Activated naive CD4-positive, alpha-beta T cell treated with anti-CD3 and anti-CD28 coated beads, Interleukin-2, amount 50 U/mL, for 24 hours (primary cell): ENCODE results near the gene NFATC2.

Source experiments
- H3K27ac Mint-ChIP-seq: one replicate; pipeline ENCODE4 v1.8.0; 2021; ENCODE audit warnings: mild to moderate bottlenecking, mixed read lengths
- H3K27me3 Mint-ChIP-seq: one replicate; pipeline ENCODE4 v1.8.0; 2021; ENCODE audit warnings: mixed read lengths
- H3K36me3 Mint-ChIP-seq: one replicate; pipeline ENCODE4 v1.8.0; 2021; ENCODE audit warnings: mixed read lengths
- H3K4me1 Mint-ChIP-seq: one replicate; pipeline ENCODE4 v1.8.0; 2021; ENCODE audit warnings: mixed read lengths
- H3K4me3 Mint-ChIP-seq: one replicate; pipeline ENCODE4 v1.8.0; 2021; ENCODE audit warnings: mild to moderate bottlenecking, mixed read lengths
- H3K9me3 Mint-ChIP-seq: one replicate; pipeline ENCODE4 v1.8.0; 2021; ENCODE audit warnings: mixed read lengths

The NFATC2 gene

DNA sequence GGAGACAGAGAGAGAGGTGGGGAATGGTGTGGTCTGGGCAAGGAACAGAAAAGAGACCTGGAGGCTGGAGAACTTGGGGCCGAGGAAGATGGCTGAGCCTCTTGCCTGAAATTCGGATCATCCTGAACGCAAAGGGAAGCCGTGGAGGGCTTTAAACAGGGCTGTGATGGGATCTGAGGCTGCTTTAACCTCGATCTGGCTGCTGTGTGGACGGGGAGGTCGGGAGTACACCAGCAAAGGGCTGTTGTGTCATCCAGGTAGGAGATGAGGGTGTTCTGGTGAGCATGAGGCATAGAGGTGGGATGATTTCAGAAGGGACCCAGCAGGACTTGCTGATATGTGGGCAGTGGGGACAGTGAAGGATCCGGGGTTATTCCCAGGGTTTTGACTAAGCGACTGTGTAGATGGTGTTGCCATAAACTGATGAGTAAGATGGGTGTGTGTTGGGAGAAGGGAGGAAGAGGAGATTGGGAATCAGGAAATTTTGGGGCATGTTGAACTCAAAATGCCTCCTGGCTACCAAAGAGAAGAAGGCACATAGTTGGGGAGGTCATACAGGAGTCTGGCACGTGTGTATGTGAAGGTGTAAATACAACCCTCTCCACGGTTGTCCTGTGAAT lies 158.5 kb downstream of the NFATC2 start:
- H3K27ac Mint-ChIP-seq: peak overlapping the region; percentile 66
- H3K4me1 Mint-ChIP-seq: peaks cover 27% of the 10 kb centered on the region
- no peaks in the 10 kb centered on the region for H3K27me3 Mint-ChIP-seq
- no peak overlapping the region for H3K4me3 Mint-ChIP-seq
- H3K9me3 Mint-ChIP-seq: no peaks in the 10 kb centered on the region
- H3K36me3 Mint-ChIP-seq: peaks cover 7% of the 10 kb centered on the region

DNA sequence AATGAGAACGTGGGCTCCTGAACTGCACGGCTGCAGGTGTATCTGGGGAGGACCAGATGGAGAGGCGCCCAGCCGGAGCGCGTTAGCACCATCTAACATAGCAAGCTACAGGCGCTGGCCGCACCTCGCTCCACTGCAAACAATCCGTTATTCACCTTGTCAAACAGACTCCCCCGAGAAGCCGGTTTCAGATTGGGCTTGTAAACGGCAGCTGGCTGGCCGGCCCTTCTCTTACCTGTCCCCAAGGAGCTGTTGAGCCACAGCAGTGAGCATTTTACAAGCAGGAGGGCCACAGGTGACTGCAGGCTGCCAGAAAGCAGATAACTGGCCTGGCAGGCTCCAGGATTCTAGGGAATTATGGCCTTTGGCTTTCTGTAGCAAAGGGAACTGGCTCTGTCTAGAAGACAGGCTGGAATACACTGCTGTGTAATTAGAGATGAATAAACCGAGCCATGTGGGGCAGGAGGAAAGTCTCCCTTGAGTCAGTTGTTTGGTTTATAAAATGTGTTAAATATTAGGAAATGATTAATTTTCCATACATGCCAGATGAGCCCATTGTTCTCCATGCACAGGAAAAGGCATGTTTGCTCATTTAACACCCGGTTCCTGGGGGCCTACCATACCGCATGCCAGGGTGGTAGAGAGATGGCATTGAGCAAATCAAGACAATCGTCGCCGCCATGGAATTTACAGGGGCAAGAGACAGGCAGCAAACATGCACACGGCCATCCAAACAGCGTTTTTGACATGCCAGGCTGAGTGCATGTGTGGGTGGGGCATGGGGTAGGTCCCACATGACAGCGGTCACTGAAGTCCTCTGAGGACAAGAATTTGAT lies 159.3 kb downstream of the NFATC2 start:
- Mint-ChIP-seq H3K27ac (peak overlapping the region; percentile 66), H3K27me3 (no peaks in the 10 kb centered on the region), H3K9me3 (no peaks in the 10 kb centered on the region), H3K4me1 (peaks cover 19% of the 10 kb centered on the region), H3K36me3 (peaks cover 6% of the 10 kb centered on the region), H3K4me3 (no peak overlapping the region)

DNA sequence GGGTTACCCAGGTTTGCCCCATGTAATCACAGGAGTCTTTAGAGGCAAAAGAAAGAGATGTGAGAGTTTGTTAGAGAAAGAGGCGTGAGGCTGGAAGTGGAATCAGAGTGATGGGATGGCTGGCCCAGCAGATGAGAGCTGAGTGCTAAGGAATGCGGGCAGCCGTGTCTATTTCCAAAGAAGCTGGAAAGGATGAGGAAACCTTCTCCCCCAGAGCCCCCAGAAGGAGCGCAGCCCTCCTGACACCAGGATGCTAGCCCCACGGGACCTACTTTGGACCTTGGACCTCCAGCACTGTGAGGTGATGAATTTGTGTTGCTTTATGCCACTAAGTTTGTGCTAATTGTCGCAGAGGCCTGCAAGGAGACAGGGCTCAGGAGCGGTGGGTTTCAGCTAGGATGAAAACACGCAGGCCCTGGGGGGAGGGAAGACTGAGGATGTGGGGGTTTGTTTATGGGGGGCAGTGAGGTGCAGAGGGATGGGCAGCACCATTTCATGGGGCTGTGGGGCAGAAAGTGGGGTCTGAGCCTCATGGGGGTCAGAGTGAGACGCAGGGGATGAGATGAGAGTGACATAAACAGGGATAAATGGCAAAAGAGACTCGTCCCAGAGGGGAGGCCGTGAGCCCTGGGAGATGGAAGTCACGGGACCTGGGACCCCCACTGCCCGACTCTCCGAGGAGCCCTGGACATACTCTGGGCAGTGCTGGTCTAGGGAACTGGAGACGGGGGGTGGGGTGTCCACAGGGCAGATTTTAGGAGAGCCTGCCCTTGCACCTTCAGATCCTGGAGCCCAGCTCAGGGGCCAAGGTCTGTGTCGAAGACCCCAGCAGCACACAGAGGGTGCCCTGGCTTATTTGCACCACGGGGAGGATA lies 160.2 kb downstream of the NFATC2 start:
- Mint-ChIP-seq H3K27me3 (no peaks in the 10 kb centered on the region), H3K4me1 (peaks cover 15% of the 10 kb centered on the region), H3K4me3 (no peak overlapping the region), H3K27ac (no peak overlapping the region), H3K36me3 (peaks cover 4% of the 10 kb centered on the region), H3K9me3 (no peaks in the 10 kb centered on the region)

DNA sequence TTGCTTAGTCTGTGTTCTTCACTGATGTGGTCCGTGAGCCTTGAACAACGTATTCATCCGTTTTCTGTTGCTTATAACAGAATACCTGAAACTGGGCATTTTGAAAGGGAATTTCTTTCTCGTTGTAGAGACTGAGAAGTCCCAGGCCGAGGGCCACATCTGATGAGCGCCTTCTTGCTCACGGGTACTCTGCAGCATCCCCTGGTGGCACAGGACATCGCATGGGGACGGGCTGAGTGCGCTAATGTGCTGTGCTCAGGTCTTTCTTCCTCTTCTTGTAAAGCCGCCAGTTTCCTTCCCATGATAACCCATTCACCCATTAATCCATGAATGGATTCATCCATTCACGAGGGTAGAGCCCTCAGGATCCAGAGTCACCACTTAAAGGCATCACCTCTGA lies 161.0 kb downstream of the NFATC2 start:
- H3K36me3 Mint-ChIP-seq: peaks cover 3% of the 10 kb centered on the region
- peaks cover 12% of the 10 kb centered on the region for H3K4me1 Mint-ChIP-seq
- no peak overlapping the region for H3K27ac Mint-ChIP-seq
- H3K4me3 Mint-ChIP-seq: no peak overlapping the region
- H3K9me3 Mint-ChIP-seq: no peaks in the 10 kb centered on the region
- no peaks in the 10 kb centered on the region for H3K27me3 Mint-ChIP-seq

DNA sequence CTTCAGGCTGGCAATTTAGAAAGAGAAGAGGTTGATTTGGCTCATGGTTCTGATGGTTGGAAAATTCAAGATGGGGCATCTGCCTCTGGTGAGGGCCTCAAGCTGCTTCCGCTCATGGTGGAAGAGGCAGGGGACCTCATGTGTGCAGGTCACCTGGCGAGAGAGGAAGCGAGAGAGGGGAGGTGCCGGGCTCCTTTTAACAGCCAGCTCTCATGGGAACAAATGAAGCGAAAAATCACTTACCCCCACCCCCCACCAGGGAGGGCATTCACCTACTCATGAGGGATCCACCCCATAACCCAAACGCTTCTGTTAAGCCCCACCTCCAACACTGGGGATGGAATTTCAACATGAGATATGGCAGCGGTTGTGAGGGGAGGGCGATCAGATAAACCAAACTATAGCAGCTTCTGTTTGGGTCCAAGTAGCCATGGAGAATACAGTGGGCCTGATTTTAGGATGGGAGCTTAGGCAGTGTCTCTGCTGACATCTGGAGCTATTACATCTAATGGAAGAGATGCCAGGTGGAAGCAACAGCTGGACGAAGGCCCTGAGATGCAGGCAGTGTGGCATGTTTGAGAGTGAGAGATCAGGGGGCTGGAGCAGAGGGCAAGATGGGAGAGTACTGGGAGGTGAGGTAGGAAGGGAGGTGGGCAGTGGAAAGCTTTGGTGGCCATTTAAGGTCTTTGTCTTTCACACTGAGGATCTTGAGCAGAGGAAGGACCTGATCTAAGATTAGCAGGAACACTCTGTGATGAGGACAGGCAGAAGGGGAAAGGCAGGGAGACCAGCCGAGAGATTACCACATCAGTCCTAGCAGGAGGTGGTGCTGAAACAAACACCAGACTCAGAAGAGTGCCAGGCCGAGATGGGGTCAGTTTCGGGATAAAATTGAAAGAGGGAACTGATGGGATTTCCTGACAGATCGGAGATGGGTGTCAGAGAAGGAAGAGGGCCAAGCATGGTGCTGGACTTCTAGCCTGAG lies 161.8 kb downstream of the NFATC2 start:
- Mint-ChIP-seq H3K4me1 (peaks cover 6% of the 10 kb centered on the region), H3K27ac (peak overlapping the region; percentile 79), H3K4me3 (no peak overlapping the region), H3K27me3 (no peaks in the 10 kb centered on the region), H3K36me3 (peaks cover 2% of the 10 kb centered on the region), H3K9me3 (no peaks in the 10 kb centered on the region)

DNA sequence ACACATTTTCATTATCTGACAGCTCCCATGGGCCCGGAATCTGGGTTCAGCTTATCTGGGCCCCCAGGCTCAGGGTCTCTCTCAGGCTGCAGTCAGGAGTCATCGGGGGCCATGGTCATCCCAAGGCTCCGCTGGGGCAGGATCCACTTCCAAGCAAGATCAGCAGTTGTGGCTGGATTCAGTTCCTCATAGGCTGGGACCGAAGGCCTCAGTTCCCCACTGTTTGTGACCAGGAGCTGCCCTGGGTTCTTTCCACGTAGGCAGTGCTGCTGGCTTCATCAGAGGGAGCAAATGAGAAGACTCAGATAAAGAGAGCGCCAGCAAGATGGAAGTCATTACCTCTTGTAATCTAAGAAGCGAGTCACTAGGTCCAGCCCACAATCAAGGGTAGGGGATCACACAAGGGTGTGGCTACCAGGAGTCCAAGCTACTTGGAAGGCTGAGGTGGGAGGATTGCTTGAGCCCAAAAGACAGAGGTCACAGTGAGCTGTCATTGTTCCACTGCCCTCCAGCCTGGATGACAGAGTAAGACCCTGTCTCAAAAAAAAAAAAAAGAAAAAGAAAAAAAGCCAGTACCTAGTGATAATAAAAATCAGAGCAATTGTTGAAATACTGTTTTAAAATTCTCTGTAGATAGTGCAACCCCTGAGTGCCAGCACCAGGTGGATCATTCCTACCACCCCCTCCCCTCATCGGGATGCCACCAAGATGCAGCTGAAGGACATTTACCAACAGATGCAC lies 162.7 kb downstream of the NFATC2 start:
- no peaks in the 10 kb centered on the region for H3K9me3 Mint-ChIP-seq
- no peaks in the 10 kb centered on the region for H3K27me3 Mint-ChIP-seq
- peaks cover 2% of the 10 kb centered on the region for H3K36me3 Mint-ChIP-seq
- H3K4me3 Mint-ChIP-seq: no peak overlapping the region
- no peaks in the 10 kb centered on the region for H3K4me1 Mint-ChIP-seq
- H3K27ac Mint-ChIP-seq: no peak overlapping the region

DNA sequence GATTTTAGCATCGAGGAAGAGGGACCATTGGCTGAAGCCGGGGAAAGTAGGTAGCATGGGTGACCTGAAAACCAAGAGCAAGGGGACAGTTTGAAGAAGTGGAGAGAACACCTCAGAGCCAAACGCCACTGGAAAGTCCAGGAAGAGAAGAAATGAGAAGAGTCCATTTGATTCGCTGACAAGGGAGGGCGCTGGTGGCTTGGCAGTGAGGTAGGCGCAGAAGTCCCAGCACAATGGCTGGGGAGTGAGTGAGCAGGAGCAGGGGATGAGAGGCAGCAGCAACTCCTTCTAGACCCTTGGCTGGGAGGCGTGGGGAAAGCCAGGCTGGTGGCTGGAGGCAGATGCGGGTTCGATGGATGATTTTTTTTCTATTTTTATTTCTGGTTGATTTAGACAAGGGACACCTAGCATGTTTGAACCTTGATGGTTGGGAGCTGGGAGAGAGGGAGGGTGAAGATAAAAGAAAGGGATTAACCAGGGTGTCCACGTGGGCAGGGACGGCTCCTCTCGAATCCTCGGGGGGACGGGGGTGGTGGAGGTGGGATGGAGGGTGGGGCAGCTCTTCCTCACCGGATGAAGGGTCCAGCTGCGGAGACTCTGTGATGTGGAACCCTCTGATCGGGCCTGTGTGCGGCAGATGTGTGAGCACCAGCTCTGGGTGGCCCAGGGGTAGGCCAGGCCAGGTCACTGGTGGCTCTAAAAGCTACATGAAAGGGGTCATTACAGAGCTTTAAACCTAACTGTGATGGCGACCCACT lies 164.2 kb downstream of the NFATC2 start:
- H3K36me3 Mint-ChIP-seq: peaks cover 2% of the 10 kb centered on the region
- H3K9me3 Mint-ChIP-seq: no peaks in the 10 kb centered on the region
- H3K4me3 Mint-ChIP-seq: no peak overlapping the region
- no peak overlapping the region for H3K27ac Mint-ChIP-seq
- no peaks in the 10 kb centered on the region for H3K4me1 Mint-ChIP-seq
- no peaks in the 10 kb centered on the region for H3K27me3 Mint-ChIP-seq

DNA sequence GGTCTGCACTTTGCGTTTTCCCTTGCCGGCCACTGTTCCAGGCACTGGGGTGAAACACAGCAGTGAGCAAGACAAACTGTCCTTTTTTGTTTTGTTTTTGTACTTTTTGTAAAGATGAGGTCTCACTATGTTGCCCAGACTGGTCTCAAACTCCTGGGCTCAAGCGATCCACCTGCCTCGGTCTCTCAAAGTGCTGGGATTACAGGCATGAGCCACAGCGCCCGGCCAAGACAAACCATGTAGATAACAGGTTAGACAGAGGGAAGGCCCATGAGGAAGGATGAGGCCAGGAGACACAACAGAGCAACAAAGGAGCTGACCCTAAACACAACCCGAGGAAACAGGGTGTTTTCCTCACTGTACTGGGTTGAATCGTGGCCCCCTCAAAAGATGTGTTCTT lies 165.4 kb downstream of the NFATC2 start:
- Mint-ChIP-seq H3K4me1 (no peaks in the 10 kb centered on the region), H3K36me3 (peaks cover 2% of the 10 kb centered on the region), H3K27me3 (no peaks in the 10 kb centered on the region), H3K9me3 (no peaks in the 10 kb centered on the region), H3K27ac (no peak overlapping the region), H3K4me3 (no peak overlapping the region)

DNA sequence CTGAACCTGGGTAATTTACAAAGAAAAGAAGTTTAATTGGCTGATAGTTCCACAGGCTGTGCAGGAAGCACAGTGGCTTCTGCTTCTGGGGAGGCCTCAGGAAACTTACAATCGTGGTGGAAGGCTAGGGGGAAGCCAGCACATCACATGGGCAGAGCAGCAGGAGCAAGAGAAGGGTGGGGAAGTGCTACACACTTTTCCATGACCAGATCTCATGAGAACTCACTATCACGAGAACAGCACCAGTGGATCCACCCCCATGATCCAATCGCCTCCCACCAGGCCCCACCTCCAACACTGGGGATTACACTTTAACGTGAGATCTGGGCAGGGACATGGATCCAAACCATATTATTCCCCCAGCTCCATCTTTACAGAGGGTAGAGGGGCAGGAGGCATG lies 166.4 kb downstream of the NFATC2 start:
- H3K9me3 Mint-ChIP-seq: no peaks in the 10 kb centered on the region
- H3K36me3 Mint-ChIP-seq: peaks cover 2% of the 10 kb centered on the region
- no peak overlapping the region for H3K27ac Mint-ChIP-seq

DNA sequence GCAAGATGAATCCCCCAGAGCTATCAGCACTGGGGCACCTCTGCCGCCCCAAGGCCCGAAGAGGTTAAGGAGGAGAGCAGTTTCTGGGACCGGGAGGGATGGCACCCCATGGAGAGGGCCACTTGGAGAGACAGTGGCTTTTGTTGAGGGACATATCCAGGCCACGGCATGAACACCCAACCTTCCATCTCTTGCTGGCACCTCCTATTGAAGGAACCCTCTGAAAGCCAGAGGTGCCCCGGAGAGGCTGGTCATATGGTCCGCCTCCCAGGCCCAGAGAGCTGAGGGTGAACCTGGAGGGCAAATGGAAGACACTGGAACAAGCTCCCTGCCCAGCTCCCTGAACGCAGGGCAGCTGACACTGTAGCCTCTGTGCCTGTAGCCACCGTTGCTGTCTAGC lies 167.0 kb downstream of the NFATC2 start:
- Mint-ChIP-seq H3K4me1 (no peaks in the 10 kb centered on the region), H3K27ac (no peak overlapping the region), H3K4me3 (no peak overlapping the region), H3K36me3 (peaks cover 2% of the 10 kb centered on the region), H3K27me3 (no peaks in the 10 kb centered on the region), H3K9me3 (no peaks in the 10 kb centered on the region)

More for the DNA sequence above, 166.4 kb downstream of the NFATC2 start:
- no peaks in the 10 kb centered on the region for H3K27me3 Mint-ChIP-seq
- H3K4me1 Mint-ChIP-seq: no peaks in the 10 kb centered on the region
- no peak overlapping the region for H3K4me3 Mint-ChIP-seq

DNA sequence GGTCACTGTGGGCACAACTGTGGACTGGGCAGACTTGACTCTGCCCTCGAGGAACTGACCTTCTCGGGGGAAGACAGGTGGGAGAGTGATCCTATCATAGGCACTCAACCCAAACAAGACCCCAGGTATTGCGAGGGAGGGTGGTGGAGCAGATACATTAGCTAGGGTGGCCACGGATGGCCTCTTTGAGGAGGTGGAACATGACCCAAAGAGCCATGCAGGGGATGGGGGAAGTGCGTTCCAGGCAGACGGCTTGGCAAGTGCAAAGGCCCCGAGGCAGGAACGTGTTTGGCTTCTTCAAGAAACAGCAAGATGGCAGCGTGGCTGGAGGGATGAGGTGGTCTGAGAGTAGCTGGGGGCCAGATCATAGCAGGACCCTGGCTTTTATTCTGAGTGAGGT lies 167.6 kb downstream of the NFATC2 start:
- no peaks in the 10 kb centered on the region for H3K9me3 Mint-ChIP-seq
- H3K4me1 Mint-ChIP-seq: no peaks in the 10 kb centered on the region
- H3K27ac Mint-ChIP-seq: no peak overlapping the region
- H3K27me3 Mint-ChIP-seq: no peaks in the 10 kb centered on the region
- no peaks in the 10 kb centered on the region for H3K36me3 Mint-ChIP-seq
- no peak overlapping the region for H3K4me3 Mint-ChIP-seq

DNA sequence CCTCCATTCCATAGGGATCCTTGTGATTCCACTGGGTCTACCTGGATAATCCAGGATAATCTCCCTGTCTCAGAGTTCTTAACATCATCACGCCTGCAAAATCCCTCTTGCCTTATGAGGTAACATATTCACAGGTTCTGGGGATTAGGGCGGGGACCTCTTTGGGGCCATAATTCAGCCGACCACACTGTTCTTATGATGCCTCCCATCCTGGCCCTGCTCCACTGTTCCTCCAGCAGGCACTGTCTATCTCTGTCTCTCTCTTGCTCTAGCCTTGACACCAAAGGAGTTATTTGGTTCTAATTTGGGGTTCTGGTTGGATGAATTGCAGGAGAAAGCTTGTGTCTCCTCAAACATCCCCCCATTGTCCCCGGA lies 168.1 kb downstream of the NFATC2 start:
- H3K4me1 Mint-ChIP-seq: no peaks in the 10 kb centered on the region
- H3K27ac Mint-ChIP-seq: no peak overlapping the region
- no peaks in the 10 kb centered on the region for H3K9me3 Mint-ChIP-seq
- no peak overlapping the region for H3K4me3 Mint-ChIP-seq
- H3K36me3 Mint-ChIP-seq: no peaks in the 10 kb centered on the region
- no peaks in the 10 kb centered on the region for H3K27me3 Mint-ChIP-seq

DNA sequence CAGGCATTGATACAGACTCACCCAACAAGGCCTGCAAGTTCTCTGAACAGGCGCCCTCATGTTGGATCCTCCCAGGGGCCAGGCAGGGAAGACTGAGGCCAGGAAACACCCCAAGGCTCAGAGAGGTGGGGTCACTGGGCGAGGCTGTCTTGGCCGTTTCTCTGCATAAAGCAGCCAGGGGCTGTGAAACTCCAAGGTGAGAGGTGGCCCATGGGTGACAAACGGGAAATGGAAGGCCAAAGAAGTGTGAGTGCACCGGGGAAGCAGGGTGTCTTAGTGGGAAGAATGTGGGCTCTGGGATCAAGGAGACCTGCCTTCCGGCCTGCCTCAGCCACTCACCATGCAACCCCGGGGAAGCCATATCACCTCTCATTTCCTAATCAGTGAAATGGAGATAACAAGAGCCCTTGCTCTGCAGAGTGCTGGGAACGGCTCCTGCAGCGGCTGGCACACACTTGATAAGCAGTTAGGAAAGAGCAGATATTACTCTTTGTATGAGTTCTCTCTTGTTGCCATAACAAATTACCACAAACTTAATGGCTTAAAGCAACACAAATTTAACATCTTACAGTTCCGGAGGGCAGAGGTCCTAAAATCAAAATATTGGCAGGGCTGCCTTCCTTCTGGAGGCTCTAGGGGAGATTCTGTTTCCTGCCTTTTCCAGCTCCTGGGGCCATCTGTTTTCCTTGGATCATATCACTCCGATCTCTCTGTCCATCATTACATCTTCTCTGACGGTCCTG lies 168.6 kb downstream of the NFATC2 start:
- Mint-ChIP-seq H3K4me1 (no peaks in the 10 kb centered on the region), H3K4me3 (no peak overlapping the region), H3K36me3 (no peaks in the 10 kb centered on the region), H3K27me3 (no peaks in the 10 kb centered on the region), H3K27ac (no peak overlapping the region), H3K9me3 (no peaks in the 10 kb centered on the region)
